SK-N-SH (cell line): Measurements from ENCODE around the gene PACSIN1.
"Not testable (repeated sequence)": the region's sequence is repeated elsewhere in the genome, so short reads cannot be mapped to it uniquely, and the experiment has no call there.

Experiments used
- ELF1 ChIP-seq: IDR thresholded peaks from 2 replicates; pipeline ENCODE4 v1.4.0; 2012
- EP300 ChIP-seq, 2 experiments: IDR thresholded peaks; 2 replicates each; pipeline versions ENCODE4 v1.4.0 to v1.6.1; 2012; ENCODE audit warnings: borderline replicate concordance in 1 of 2, low read depth in 1 of 2, low read length in 1 of 2
- MXI1 ChIP-seq: IDR thresholded peaks from 2 replicates; pipeline ENCODE4 v1.6.1; 2012; ENCODE audit warnings: mild to moderate bottlenecking, low read depth, low read length, improper control_type of control experiment
- POLR2AphosphoS5 ChIP-seq: IDR thresholded peaks from 2 replicates; pipeline ENCODE4 v1.6.1; 2012; ENCODE audit warnings: low read depth, low read length
- RAD21 ChIP-seq: IDR thresholded peaks from 2 replicates; pipeline ENCODE4 v1.6.1; 2012; ENCODE audit warnings: mild to moderate bottlenecking, low read length
- RXRA ChIP-seq: IDR thresholded peaks from 2 replicates; pipeline ENCODE4 v1.4.0; 2012; ENCODE audit warnings: low read depth, mild to moderate bottlenecking, borderline replicate concordance
- TAF1 ChIP-seq: IDR thresholded peaks from 2 replicates; pipeline ENCODE4 v1.6.1; 2012; ENCODE audit warnings: low read depth, mild to moderate bottlenecking, low read length, moderate library complexity, borderline replicate concordance
- TCF12 ChIP-seq: IDR thresholded peaks from 2 replicates; pipeline ENCODE4 v1.4.0; 2012
- TEAD4 ChIP-seq: IDR thresholded peaks from 2 replicates; pipeline ENCODE4 v1.4.0; 2012; ENCODE audit warnings: mild to moderate bottlenecking, borderline replicate concordance; ENCODE audit not compliant: insufficient read depth
- TF ChIP-seq, protein P1 (sequence below): fragments of 200-600 bp; sonication (generic); IDR thresholded peaks from 2 replicates; pipeline ENCODE4 v1.6.1; 2017; ENCODE audit warnings: antibody characterized with exemption, mild to moderate bottlenecking, moderate library complexity
- TF ChIP-seq, protein P2 (sequence below): IDR thresholded peaks from 2 replicates; pipeline ENCODE4 v1.6.1; 2012; ENCODE audit warnings: mild to moderate bottlenecking, low read depth, low read length, moderate library complexity

GRCh38 chr6:34483781-34484180 is 17.9 kb downstream of the PACSIN1 start:
- TF ChIP-seq POLR2AphosphoS5; EP300 (IDR thresholded peaks at IDR 0.05; ENCODE audit: borderline replicate concordance in 1 of 2, low read depth in 1 of 2, low read length in 1 of 2); TCF12; TAF1; MXI1; TEAD4; RAD21; ELF1; RXRA: not testable (repeated sequence)
- TF ChIP-seq, protein P1, sequence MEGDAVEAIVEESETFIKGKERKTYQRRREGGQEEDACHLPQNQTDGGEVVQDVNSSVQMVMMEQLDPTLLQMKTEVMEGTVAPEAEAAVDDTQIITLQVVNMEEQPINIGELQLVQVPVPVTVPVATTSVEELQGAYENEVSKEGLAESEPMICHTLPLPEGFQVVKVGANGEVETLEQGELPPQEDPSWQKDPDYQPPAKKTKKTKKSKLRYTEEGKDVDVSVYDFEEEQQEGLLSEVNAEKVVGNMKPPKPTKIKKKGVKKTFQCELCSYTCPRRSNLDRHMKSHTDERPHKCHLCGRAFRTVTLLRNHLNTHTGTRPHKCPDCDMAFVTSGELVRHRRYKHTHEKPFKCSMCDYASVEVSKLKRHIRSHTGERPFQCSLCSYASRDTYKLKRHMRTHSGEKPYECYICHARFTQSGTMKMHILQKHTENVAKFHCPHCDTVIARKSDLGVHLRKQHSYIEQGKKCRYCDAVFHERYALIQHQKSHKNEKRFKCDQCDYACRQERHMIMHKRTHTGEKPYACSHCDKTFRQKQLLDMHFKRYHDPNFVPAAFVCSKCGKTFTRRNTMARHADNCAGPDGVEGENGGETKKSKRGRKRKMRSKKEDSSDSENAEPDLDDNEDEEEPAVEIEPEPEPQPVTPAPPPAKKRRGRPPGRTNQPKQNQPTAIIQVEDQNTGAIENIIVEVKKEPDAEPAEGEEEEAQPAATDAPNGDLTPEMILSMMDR, result not testable (repeated sequence)
- TF ChIP-seq, protein P2, sequence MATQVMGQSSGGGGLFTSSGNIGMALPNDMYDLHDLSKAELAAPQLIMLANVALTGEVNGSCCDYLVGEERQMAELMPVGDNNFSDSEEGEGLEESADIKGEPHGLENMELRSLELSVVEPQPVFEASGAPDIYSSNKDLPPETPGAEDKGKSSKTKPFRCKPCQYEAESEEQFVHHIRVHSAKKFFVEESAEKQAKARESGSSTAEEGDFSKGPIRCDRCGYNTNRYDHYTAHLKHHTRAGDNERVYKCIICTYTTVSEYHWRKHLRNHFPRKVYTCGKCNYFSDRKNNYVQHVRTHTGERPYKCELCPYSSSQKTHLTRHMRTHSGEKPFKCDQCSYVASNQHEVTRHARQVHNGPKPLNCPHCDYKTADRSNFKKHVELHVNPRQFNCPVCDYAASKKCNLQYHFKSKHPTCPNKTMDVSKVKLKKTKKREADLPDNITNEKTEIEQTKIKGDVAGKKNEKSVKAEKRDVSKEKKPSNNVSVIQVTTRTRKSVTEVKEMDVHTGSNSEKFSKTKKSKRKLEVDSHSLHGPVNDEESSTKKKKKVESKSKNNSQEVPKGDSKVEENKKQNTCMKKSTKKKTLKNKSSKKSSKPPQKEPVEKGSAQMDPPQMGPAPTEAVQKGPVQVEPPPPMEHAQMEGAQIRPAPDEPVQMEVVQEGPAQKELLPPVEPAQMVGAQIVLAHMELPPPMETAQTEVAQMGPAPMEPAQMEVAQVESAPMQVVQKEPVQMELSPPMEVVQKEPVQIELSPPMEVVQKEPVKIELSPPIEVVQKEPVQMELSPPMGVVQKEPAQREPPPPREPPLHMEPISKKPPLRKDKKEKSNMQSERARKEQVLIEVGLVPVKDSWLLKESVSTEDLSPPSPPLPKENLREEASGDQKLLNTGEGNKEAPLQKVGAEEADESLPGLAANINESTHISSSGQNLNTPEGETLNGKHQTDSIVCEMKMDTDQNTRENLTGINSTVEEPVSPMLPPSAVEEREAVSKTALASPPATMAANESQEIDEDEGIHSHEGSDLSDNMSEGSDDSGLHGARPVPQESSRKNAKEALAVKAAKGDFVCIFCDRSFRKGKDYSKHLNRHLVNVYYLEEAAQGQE, result not testable (repeated sequence)
